ENCODE results near the gene MCUB.
A peak's percentile ranks its signal among the peaks of the same experiment; 100 is the strongest.

The MCUB gene

DNA sequence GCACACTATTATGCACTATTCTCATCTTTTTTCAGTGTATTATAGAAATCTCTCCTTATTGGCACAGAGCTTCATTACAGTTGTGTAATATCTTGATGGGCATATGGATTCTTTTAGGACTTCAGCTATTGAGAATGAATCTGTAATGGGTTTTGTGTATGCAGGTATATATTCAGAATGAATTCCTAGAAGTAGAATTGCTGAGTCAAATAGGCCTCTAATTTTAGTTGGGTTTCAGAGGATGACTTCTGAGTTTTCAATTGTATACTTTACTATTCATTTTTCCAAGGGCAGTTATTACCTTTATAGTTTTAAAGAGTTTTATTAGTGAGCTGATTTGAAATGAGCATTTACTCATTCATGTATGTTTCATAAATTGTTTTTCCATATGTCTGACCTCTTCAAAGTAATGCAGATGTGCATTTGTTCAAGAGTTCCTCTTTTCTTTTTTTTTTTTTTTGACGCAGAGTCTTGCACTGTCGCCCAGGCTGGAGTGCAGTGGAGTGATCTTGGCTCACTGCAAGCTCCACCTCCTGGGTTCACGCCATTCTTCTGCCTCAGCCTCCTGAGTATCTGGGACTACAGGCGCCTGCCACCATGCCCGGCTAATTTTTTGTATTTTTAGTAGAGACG lies 123.7 kb downstream of the MCUB start:
- DNase-seq: no peak

DNA sequence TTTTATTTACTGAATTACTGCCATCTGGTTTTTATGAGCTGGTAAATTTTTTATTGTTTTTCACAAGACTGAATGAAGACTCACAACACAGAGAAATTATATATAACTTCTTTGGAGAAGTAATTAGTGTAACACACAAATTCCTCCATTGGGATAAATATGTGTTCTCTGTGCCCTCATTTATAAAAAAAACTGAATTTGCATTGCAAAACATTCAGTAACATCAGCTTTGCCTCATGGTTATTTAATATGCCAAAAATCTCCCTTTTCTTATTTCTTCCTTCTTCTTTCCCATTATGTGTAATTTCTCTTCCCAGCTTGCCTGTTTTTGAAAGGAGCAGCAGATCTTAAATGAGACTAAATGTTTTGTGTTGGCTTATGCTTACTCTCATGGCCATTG lies 124.7 kb downstream of the MCUB start:
- no peak for DNase-seq

DNA sequence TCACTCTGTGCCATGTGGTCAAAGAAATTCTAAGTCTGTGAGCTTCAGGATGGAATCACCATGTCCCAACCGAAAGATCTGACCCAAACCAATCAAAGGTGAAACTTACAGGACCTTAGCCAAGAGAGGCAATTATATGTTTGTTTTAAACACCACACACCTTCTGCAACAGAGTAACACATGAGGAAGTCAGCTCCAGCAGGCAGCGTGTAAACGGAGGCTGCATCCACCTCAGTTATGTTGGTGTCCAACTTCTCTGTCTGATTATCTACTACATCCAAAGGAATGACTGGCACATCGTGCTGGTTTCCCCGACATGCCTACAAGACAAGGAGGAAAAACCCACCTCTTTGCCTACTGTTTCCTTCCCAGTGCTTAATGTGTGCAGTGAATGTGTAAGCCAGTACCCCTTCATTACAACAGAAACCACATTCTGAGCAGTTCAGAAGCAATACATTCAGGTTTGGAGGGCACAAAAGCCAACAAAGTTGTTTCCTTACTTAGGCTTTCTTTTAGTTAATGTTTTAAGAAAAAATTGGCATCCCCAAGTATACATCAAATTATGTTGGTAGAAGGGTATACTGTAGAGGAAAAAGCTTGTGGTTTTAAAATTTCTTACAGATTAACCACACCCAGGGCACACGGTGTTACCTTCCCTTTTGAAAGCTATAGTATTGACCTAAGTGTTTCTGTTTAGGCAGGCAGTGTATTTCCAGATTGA lies 130.8 kb downstream of the MCUB start:
- no peak for DNase-seq

DNA sequence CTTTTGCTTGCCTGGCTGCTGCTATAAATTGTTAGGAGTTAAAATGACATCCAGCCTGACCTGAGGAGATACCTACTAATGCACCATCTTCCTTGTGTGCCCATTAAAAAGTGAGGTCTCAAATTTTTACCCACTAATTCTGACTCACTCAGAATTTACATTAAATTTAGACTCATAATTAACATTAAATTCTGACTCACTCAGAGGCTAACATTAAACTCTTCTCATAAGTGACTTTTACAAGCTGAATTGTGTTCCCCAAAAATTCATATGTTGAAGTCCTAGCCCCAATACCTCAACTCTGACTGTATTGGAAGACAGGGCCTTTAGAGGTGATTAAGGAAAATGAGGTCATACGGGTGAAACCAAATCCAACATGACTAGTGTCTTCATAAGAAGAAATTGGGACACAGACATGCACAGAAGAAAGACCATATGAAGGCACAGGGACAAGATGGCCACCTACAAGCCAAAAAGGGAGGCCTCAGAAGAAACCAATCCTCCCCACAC lies 131.4 kb downstream of the MCUB start:
- no peak for DNase-seq

DNA sequence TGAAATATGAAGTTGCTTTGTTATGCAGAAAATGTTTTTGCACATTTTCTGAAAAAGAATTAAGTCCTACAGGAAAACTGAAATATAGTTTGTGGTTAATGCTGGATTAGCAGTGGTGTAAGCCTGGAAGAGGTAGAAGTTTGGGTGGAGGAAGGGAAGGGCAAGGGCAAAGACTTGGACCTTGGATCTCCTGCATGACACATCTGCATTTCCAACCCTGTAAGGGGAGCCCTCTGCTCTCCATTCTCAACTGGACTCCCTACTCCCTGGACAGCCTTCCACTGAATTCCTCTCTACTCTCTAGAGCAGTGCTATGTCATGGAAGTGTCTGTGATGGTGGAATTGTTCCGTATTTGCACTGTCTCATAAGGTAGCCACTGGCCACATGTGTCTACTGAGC lies 138.6 kb downstream of the MCUB start:
- no peak for DNase-seq

DNA sequence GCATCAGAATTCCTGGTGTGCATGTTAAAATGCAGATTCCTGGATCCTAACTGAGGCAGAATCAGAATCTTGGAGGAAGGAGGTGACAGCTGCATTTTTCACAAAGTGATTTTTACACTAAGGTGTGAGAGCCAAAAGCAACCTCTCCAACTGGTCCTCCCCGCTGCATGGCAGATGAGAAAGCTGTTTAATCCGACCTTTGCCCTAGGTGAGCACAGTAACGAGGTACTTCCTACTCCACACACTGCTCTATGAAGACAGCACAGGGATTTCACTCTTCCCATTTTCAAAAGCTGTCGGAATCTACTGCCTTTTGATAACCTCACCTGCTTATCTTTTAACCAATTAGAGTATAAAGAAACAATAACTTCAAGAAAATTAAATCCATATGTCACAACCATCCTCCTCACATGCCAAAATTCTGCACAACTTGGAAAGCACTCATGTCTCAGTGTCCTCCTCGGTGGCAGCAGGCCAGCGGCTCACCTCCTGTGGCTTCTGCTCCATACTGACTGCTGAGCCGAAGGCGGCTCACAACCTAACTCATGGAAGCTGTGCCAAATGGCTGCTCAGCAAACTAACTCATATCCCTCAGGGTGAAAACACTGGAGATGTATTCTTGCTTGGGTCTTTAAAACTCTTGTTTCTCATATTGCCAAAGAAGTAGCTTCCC lies 139.6 kb downstream of the MCUB start:
- DNase-seq: no peak

DNA sequence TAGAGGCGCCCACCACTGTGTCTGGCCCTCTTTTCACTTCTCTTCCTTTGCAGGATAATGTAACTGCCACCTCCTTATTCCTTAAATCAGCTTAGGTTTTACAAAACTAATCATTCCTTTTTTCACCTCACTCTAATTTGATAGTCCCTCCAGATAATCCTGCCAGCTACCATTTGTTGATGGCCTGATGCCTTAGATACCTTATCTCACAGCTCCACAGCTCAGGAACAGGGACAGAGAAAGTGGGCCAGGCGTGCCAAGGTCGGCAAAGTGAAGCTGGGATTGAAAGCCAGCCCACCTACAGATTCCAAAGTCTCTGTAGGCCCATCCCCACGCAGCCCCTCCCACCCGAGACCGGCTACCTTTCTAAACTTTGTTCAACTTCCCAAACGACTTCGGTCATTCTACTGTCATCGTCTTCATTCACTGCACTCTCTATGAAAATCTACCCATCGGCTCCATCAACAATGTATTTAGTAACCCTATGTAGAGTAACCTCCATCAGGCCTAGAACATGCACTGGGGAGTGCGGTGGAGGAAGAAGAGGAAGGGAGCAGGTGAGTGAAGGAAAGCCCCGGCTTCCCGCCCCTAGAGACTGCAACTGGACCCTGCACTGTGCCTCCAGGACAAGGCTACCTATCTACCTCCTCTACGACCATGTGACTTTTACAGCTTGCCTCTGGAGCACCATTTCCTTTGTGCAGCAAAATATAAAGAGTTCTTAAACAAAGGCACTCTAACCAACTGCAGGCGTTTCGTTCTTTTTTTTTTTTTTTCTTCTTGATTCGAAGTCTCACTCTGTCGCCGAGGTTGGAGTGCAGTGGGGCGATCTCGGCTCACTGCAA lies 141.7 kb downstream of the MCUB start:
- DNase-seq: no peak

DNA sequence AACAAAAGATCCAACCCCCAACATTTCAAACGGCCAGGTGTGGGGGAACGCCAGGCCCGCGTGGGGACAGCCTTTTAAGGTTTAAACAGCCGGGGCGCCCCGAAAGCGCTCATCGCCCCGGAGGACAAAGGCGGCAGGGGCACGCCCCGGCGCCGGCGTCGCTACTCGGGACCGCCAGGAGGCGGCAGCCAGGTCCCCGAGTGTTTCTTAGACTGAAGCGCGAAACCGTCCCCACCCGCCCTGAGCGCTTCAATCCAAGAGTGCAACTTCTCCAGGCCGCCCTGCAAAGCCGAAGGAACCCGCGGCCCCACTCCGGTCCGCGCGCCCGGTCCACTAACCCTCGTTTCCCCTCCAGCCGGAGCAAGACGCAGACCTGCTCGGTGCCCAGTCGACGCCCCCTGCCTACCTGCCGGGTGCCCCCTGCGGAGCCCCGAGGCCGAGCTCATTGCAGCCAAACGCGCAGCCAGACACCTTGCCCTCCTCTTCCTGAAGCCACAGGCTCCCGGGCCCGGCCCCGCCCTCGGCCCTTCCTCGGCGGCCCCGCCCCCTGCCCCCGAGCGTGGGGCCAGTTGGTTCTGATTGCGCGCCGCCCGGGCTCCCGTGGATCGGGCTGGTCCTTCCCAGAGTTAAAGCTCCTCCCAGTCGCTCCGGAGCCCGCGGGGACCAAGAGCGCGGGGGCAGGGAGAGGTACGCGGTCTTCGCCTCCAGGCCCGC lies 143.1 kb downstream of the MCUB start, which contains the start of gene CASP6:
CASP6 (minus strand) TSS at position 496 of the 714 bp plus-strand sequence; CDS start at position 446, 50 bp downstream.
- DNase-seq: peak; percentile 73

DNA sequence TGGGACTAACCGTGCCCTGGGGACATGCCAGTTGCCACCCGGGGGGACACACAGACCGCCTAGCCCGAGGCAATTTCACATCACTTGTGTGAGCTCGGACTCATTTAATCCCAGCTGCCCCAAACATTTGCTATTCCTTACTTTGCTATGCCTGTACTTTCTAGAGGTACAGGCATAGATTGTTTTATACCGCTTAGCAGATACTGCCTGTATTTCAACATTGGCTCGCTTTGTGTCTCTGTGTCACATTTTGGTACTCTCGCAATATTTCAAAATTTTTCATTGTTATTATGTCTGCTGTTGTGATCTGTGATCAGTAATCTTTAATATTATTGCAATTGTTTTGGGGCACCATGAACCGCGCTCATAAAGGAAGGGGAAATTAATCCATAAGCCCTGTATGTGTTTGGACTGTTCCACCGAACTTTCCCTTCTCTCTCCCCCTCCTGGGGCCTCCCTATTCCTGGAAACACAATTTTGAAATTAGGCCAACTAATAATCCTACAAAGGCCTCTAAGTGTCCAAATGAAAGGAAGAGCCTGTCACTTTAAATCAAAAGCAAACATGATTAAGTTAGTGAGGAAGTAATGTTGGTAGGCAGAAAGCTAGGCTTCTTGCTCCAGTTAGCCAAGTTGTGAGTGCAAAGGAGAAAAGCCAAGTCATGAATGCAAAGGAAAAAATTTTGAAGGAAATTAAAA lies 143.8 kb downstream of the MCUB start:
- DNase-seq: peak; percentile 2

DNA sequence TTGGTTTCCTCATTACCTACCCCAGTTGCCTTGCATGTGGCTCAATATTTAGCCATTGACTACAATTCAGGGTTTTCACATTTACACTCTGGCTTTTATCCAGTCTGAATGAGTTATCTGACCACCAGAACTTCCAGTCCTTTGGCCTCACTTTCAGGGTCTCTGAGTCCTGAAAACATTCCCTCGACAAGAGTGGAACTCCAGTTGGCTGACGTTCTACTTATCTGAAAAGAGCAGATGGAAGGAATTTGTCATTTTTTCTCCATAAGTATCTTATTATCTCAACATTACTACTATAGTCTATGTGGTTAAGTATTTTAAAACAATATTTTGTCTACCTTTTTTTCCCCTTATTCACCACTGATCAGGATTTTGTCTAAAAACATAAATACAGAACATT lies 148.4 kb downstream of the MCUB start:
- DNase-seq: no peak

DNA sequence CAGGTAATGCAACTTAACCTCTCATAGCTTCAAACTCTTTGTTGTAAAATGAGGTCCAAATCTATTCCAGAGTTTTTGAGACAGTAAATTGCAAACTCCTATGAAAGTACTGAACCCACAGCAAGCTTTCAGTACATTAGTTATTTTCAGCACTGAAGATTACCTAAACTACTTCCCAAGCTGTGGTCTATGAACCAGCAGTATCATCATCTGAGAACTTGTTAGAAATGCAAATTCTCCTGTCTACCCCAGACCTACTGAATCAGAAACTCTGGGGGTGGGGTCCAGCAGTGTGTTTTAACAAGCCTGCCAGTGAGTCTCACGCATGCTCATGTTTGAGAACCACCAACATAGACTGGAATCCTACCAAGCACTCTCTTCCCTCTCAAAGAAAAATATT lies 148.9 kb downstream of the MCUB start:
- DNase-seq: no peak

DNA sequence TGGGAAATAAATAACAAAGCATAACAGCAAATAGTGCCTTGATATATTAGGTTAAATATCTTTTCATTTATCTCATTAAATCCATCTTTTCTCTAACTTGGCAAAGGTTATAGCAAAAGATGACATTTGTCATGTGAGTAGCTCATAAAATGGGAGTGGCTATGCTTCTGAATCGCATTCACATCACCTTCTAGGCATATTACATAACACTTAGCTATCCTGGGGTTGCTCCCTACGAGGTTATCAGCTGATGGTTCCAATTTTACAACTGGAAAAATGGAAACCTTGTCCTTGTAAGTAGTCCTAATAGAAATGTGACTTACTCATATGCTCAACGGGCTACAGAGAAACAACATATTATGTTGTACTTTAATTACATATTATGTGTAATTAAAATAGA lies 153.5 kb downstream of the MCUB start:
- no peak for DNase-seq

DNA sequence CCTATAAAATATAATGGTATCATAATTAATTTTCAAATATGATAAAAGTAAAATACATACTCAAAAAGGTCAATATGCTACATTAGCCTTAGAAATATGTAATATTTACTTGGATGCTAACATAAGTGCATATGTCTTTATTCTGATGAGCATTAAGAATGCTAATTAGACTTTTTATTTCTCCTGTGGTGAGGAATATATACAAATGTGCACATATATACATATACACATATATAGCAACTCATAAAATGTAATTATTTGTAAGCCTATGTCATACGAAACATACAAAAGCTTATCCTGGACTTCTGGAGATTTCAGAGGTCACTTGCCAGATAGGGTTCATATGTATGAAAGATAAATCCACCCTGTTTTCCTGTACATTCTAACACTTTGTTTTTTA lies 158.7 kb downstream of the MCUB start:
- no peak for DNase-seq

DNA sequence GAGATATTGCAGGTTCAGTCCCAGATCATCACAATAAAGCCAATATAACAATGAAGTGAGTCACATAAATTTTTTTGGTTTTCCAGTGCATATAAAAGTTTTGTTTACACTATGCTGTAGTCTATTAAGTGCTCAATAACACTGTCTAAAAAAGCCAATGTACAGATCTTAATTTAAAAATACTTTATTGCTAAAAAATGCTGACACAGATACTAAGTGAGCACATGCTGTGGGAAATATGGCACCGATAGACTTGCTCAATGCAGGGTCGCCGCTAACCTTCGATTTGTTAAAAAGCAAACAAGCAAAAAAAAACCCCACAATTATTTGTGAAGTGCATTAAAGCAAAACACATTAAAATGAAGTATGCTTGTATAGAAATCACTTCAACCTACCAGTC lies 159.6 kb downstream of the MCUB start:
- no peak for DNase-seq

DNA sequence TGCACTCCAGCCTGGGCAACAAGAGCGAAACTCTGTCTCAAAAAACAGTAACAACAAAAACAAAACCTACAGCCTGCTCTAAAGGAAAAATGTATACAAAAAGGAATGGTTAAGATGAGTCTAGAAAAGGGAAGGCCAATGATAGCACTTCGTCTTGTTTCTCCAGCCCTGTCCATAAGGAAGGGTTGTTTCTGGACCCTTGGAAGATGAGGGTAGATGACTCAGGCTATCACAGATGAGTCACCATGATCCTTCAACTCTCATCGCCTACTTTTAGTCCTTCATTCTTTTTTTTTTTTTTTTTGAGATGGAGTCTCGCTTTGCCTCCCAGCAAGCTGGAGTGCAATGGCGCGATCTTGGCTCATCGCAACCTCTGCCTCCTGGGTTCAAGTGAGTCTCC lies 161.0 kb downstream of the MCUB start:
- peak; percentile 54 for DNase-seq

DNA sequence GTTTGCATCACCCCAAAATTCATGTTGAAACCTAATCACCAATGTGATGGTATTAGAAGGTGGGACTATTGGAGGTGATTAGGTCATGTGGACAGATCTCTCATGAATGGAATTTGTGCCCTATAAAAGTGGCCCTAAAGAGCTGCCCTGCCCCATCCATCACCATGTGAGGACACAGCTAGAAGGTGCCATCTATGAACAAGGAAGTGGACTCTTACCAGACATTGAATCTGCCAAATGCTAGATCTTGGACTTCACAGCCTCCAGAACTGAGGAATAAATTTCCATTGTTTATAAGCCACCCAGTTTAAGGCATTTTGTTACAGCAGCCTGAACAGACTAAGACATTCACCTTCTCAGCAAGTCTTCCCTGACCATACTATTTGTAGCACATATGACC lies 162.3 kb downstream of the MCUB start:
- no peak for DNase-seq

DNA sequence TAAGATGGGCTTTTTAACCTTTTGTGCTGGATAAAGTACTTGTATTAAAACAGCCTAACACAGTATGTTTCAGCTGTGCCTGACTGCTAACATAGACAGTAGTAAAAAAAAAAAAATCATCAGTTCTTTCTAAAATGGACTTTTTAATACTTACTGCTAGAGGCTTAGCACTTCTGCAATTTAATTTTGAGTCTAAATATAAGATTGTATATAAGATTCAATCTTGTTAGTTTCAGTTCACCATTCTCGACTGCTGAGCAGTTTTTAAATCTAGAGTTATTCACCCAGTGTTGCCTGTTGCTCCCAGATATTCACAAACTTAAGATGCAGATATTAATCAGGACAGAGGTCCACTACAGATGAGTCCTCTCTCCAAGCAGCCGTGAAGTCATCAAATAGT lies 163.1 kb downstream of the MCUB start:
- no peak for DNase-seq

DNA sequence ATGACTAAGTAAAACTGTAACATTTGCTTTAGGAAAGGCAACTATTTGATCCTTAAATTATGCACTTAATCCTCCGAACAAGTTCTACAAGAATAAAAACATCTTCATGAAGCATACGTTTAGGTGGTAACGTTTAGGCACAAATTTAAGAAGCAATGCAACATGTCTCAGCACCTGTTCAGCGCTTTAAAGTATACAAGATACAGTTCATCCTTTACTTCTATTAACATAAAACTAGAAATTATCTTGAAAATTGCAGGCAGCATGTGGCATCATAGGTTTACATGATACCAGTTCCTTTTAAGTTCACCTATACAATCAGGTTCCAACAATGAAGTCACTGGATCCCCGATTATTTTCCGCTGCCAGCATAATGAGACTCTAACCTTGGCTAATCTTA lies 168.3 kb downstream of the MCUB start:
- no peak for DNase-seq

DNA sequence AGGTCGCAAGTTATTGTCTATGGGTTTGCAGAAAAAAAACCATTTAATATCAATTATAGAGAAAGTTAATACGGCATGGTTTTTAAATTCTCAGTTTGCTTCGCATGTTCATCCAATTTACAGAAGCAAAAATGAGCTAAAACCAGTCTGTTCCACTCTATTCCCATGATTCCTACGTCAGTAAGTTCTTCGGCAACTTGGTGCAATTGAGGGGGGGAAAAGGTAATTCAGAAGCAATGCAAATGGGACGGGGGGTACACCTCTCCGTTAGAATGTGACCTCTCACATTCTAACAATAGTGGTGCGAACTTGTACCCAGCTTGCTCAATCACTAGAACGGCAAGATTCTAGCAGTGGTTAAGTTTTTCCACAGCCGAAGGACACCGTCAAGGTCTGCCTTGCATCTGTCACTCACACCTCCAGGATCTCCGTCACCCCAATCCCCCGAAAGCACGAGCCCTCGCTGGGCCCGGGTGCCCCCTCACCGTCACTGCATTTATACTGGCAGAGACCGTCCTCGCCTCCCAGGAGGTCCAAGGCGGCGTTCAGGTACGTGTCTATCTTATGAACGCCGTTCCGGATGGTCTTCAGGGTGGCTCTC lies 169.2 kb downstream of the MCUB start:
- DNase-seq: no peak

DNA sequence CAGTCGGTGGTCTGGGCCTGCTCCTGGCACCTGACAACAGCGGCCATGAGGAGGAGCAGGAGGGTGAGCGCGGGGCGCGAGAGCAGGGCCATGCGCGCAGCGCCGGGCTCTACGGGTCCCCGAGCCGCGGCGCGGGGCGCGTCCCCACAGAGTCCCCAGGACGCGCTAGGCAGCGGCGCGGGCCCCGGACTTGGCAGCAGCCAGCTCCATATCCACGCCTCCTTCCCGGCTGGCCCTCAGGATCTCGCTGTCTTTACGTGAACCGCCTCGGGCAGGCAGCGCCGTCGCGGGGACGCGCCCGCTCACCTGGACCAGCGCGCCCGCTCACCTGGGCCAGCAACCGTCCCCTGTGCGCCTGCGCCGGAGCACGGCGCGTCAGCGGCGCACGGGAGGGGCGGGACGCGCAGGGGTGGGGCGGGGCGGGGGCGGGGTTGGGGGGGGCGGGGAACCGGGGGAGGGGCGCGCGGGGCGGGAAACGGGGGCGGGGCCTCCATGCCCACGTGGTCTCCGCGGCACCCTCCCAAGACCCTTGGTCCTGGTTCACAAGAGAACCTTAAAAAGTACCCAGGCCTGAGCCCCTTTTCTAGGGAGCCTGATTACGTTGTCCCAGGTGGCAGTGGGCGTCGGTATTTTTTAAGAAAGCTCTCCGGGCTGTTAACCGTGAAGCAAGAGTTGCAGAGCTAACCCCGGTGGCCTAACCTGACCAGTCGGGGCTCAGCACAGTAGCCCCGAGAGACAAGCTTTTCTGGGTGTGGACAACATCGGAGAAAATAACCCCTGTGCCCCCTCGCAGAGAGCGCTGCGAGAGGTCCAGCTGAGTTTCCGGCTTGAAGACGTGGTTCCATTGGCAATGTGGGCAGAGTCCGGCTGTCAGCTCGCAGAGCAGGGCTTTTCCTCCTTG lies 169.9 kb downstream of the MCUB start, which contains the start of gene PLA2G12A:
PLA2G12A (minus strand) TSS at position 353 of the 901 bp plus-strand sequence; CDS start at position 92, 261 bp downstream.
- peak; percentile 61 for DNase-seq

Measured in fibroblast of skin of back (primary cell).